NCI-H146 (cell line): ENCODE results near the gene MUCL1.

ENCODE experiments used
- DNase-seq: peaks from one replicate; lab custom pipeline; 2025; lab: John Stamatoyannopoulos, UW

MUCL1 gene

DNA sequence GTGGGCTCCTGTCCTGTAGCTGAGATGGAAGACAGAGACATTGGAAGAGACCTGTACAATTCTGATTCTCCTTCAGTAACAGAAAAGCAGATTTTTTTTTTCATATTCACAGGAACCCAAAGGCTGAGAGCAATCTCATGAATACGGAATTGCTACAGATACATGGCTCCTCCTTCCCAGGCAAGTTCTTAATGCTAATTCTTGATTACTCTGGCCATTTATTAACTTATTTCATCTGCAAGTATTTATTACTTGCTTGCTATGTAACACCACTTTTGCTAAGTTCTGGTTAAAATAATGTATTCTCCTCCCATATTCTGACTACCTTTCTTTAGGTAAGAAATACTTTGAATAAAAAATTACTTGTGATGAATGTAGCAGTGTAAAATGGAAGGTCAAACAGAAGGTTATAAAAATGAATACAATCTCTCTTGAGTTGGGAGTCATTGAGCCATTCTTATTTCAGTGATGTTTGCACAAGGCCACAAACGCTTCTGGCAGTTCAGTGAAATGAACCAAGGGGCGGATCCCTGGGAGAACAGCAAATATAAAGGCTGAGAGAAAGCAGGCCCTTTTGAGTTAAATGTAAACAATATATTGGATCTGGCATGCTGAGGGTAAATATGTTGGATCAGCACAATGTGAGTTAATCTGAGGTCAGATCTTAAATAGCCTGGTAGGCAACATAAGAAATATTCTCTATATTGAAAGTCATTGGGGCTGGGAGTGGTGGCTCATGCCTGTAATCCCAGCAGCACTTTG, 37.6 kb downstream of the MUCL1 start:
- peak; percentile 56 for DNase-seq
